Stimulated activated CD4-positive, alpha-beta T cell treated with anti-CD3 and anti-CD28 coated beads, Interleukin-1b, Interleukin-23, amount 100 ng/mL, for 24 hours (primary cell): Measurements from ENCODE around the gene C16orf74.
A peak's percentile ranks its signal among the peaks of the same experiment; 100 is the strongest.

ENCODE experiments used
- DNase-seq, 4 experiments: peaks; one replicate each; pipeline ENCODE4 v3.0.0-alpha.2; 2020; ENCODE audit warnings: low read depth in 4 of 4, low spot score in 1 of 4

C16orf74 gene

GRCh38 chr16:85718682-85719081 is 32.2 kb downstream of the C16orf74 start:
- no peak for DNase-seq

- DNase-seq: no peak
Measured at GRCh38 chr16:85718153-85718477, 32.8 kb downstream of the C16orf74 start.

GRCh38 chr16:85717393-85718152 is 33.3 kb downstream of the C16orf74 start:
- DNase-seq: peak; percentile 40 to 47 (median 45)

- no peak for DNase-seq
Measured at GRCh38 chr16:85716680-85717038, 34.2 kb downstream of the C16orf74 start.

- DNase-seq: no peak
Measured at GRCh38 chr16:85716022-85716679, 34.7 kb downstream of the C16orf74 start.

- no peak for DNase-seq
Measured at GRCh38 chr16:85715169-85716021, 35.5 kb downstream of the C16orf74 start.

- no peak for DNase-seq
Measured at GRCh38 chr16:85712801-85713200, 38.1 kb downstream of the C16orf74 start.

GRCh38 chr16:85711982-85712587 is 38.8 kb downstream of the C16orf74 start:
- DNase-seq: no peak

- DNase-seq: no peak
Measured at GRCh38 chr16:85710732-85711131, 40.2 kb downstream of the C16orf74 start.

GRCh38 chr16:85709766-85710585 is 40.9 kb downstream of the C16orf74 start:
- no peak for DNase-seq

- no peak for DNase-seq
Measured at GRCh38 chr16:85708338-85708737, 42.6 kb downstream of the C16orf74 start.

GRCh38 chr16:85707528-85708095 is 43.3 kb downstream of the C16orf74 start:
- DNase-seq: no peak

- no peak for DNase-seq
Measured at GRCh38 chr16:85706449-85707034, 44.4 kb downstream of the C16orf74 start.

GRCh38 chr16:85704900-85705846 is 45.7 kb downstream of the C16orf74 start:
- no peak for DNase-seq

- DNase-seq: no peak
Measured at GRCh38 chr16:85704011-85704410, 46.9 kb downstream of the C16orf74 start.

GRCh38 chr16:85699628-85700027 is 51.3 kb downstream of the C16orf74 start:
- no peak for DNase-seq

GRCh38 chr16:85698935-85699558 is 51.8 kb downstream of the C16orf74 start:
- no peak for DNase-seq

GRCh38 chr16:85698459-85698891 is 52.4 kb downstream of the C16orf74 start:
- DNase-seq: no peak
